ENCODE data around the gene UTP11.

Gene UTP11

GRCh38 chr1:38074302-38074677 is 61.8 kb downstream of the UTP11 start:
- DNase-seq = no peak
